HG03280 (cell line): ENCODE measurements around the gene FAM120A.
"Not testable (repeated sequence)": the region's sequence is repeated elsewhere in the genome, so short reads cannot be mapped to it uniquely, and the experiment has no call there.

Source experiments
- ATAC-seq: cut with Tn5 transposase; IDR thresholded peaks from one replicate; pipeline ENCODE4 v1.9.1; 2021; ENCODE audit warnings: mild to moderate bottlenecking, moderate library complexity; ENCODE audit not compliant: unreplicated experiment

Gene FAM120A

DNA sequence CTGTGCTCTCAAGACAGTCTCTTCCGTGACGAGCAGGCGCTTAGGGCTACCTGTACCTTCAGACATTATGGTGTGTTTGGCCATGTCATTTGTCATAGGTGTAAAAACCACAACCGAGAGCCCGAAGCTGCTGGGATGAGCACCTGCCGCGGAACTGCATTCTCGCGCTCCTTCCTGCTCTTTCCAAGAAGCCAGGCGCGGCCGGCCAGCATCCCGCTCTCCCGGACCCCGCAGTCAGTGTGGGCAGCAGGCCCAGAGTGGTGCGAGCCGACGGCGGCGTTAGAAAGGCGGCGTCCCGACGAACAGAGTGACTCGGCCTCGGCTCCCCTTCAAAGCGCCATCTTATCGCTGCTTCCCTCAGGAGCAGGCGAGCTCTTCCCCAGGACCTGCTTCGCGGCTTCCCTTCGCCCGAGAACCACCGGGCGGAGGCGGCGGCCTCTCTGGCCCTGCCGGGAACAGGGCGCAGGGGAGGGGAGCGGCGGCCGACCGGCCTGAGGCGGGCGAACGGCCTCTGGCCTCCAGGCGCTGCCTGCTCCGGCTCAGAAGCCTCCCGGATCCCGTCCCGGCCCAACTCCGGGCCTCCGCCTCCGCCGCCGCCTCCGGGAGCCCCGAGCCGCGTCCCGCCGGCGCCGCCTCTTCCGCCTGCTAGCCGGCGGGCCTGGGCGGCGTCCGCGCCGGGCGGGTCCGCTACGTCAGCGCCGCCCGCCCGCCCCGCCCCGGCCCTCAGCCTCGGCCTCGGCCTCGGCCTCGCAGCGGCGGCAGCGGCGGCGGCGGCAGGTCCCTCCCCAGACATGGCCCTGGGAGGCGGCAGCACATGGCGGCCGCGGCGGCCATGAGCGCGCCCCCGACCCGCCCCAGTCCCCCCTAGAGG is at the start of gene FAM120A:
Gene FAM120A, plus strand, starts transcription at position 741 of the 871 bp plus-strand sequence. CDS start 231 bp downstream, outside the sequence.
- peak; percentile 59 for ATAC-seq

GRCh38 chr9:93406371-93406770 is 45.1 kb upstream of the FAM120A start:
- ATAC-seq: no peak

DNA sequence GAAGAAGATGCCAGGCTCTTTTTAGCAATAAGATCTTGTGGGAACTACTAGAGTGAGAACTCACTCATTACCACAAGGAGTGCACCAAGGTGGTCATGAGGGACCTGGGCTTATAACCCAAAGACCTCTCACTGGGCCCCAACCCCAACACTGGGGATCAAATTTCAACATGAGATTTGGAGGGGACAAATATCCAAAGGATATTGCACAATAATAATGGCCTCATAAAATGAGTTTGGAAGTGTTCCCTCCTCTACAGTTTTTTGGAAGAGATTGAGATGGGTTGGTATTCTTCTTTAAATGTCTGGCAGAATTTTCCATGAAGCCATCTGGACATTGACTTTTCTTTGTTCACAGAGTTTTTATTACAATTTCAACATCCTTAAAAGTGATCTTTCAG is 38.0 kb upstream of the FAM120A start:
- ATAC-seq: no peak

- no peak for ATAC-seq
These were observed 36.3 kb upstream of the FAM120A start for GRCh38 chr9:93415176-93415690.

- ATAC-seq: no peak
These were observed 34.8 kb upstream of the FAM120A start for GRCh38 chr9:93416530-93417235.

GRCh38 chr9:93417538-93417937 is 33.9 kb upstream of the FAM120A start:
- ATAC-seq: no peak

GRCh38 chr9:93419023-93419422 is 32.5 kb upstream of the FAM120A start:
- ATAC-seq: no peak

- no peak for ATAC-seq
These were observed 28.4 kb upstream of the FAM120A start for GRCh38 chr9:93422977-93423616.

DNA sequence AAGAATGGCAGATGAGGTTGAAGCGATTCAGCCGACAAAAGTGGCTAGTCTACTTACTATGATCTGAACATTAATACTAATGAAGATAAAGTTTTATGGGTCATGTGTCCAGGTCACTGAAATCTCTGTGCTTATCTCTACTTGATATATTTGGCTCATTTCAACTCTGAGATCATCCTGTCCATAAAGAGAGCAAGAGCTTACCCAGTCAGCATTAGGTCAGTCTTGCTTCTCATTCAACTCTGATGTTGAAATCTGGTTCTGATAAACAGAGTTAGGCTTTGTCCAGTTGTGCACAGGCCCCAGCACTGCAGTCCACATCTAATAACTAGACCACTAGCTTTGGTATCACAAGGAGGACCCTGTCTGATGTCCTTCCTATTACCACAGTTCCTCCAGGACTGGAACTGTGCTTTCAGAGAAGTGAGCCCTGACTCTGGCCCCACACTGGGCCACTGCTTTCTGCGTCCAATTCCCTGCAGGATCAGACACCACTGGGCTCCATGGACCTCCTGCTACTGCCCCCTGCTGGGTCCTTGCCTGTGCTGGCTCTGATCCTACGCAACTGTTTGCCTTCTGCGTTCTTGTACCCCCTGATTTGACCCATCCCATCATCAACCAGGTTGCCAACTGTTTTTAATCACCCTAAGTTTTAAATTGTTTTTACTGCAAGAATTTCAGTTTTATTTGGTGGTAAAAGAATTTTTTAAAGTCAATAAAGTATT is 23.7 kb upstream of the FAM120A start:
- ATAC-seq: no peak

GRCh38 chr9:93431539-93432105 is 19.9 kb upstream of the FAM120A start:
- ATAC-seq: no peak

DNA sequence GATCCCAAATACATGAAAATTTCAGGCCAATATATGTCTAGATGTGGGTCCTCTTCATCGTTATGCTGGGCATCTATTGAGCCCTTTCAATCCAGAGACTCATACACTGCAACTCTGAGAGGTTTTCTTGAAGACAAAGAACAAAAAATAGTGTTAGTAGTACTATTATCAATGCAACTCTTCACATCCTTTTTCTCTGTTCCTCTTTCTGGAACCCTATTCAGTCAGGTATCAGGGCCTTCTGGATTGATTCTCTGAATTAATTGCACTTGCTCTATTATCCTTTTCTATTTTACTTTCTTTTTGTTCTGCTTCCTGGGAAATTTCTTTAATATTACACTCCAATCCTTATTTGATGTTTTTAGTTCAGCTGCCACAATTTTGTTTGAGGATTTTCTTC is 18.5 kb upstream of the FAM120A start:
- ATAC-seq: no peak

DNA sequence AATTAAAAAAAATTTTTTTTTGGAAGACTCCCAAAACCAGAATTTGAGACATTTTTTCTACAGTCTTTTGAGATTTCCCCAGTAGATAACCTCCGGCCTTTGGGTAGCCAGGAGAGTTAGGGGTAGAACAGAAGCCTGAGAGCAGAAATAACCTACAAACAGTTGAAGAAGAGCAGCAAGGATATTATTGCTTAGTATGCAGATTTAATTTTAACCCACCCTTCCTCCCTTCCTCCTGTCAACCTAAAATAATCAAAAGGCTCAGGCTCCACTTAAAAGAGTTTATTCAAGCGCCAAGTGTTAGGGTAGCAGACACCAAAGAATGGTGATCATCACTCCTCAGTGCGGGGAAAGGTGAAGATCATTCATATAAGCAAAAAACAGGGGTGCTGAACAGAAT is 17.4 kb upstream of the FAM120A start:
- ATAC-seq: no peak

DNA sequence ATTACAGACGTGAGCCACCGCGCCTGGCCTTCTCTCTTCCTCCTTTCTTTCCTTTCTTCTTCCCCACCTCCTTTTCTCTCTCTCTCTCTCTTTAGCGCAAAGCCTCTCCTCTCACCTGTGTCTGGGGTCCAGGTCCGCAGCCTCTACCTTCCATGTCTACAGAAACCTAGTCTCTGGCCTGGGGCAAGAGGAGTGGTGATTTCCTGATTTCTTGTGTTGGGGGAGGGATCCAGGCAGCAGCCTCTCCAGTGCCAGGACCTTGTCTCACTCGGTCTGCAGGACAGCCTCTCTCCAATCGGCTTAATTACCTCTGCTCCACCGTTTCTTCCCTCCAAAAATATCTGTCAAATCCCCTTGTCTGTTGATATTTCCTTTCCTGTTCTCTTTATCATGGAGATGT is 16.1 kb upstream of the FAM120A start:
- ATAC-seq: no peak

GRCh38 chr9:93436218-93436617 is 15.3 kb upstream of the FAM120A start:
- ATAC-seq: no peak

- ATAC-seq: no peak
These were observed 14.7 kb upstream of the FAM120A start for GRCh38 chr9:93436655-93437407.

GRCh38 chr9:93437996-93438395 is 13.5 kb upstream of the FAM120A start:
- ATAC-seq: no peak

DNA sequence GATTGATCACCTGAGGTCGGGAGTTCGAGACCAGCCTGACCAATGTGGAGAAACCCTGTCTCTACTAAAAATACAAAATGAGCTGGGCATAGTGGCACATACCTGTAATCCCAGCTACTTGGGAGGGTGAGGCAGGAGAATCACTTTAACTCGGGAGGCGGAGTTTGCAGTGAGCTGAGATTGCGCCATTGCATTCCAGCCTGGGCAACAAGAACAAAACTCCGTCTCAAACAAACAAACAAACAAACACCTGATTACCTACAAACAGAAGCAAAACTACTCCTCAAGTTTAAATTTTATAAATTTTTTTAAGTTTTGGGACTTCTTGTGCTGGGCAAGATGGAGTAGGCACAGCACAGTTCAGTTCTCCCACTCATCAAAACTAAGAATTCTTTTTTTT is 12.2 kb upstream of the FAM120A start:
- ATAC-seq: not testable (repeated sequence)

DNA sequence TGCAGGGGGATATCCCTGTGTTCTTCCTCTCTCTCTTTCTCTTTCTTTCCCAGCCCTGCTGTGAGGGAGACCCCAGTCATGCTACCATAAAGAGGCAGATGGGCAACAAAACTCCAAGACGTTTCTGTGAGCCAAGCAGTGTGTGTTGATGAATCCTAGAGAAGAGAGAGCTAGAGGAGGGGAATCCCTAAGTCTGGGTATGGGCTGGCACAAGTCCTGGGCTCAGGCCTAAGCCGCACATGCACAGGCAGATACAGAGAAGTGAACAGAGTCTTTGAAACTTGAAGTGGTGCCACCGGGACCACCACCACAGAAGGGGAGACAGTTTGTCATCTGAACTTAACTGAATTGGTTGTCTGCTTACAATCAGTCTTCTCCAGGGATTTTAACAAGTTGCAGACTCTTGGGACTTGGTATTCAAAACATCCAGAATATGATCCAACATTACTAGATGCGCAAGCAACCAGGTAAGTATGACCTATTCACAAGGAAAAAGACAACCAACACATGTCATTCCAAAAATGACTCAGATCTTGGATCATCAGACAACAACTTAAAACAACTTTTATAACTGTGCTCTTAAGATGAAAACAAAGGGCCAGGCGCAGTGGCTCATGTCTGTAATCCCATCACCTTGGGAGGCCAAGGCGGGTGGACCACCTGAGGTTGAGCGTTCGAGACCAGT is 10.4 kb upstream of the FAM120A start:
- ATAC-seq: no peak

- ATAC-seq: no peak
These were observed 5.4 kb upstream of the FAM120A start for GRCh38 chr9:93446073-93446472.
